ENCODE results near the gene TWIST2.

DNA sequence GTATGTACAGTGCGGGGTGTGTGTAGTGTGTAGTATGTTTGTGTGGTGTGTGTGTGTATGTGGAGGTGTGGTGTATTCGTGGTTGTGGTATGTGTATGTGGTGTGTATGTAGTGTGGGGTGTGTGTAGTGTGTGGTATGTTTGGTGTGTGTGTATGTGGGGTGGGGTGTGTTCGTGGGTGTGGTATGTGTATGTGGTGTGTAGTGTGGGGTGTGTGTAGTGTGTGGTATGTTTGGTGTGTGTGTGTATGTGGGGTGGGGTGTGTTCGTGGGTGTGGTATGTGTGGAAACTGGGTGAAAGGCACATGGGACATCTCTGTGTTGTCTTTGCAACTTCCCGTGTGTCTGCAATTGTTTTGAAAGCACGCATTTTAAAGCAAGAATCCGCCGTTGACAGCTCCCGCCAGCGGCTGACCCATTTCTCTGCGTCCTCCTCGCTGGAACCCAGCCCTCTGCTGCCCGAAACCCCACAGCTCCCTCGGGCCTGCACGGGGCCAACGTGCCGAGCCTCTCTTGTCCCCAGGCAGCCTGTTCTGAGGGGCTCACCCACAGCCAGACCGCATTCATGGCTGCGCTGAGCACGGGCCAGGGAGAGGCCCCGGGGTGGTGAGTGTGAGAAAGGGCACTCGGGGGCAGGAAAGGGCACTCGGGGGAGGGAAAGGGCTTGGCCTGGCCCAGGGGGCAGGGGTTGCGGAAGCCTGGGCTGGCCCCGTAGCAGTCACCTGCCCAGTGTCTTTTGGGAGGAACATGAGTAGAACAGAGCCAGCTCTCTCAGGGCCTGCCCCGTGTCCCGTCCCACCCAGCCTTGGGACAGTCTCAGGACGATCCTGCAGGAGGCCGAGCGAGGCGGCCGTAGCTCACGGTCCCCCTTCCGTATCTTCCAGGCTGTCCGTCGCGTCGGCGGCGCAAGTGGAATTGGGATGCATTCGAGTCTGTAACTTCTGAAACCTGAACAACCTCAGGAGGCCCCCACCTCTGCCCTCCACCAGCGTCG is 61.4 kb downstream of the TWIST2 start:
- no peak for TF ChIP-seq TCF12 (IDR thresholded peaks at IDR 0.05)
- TF ChIP-seq, protein P1, sequence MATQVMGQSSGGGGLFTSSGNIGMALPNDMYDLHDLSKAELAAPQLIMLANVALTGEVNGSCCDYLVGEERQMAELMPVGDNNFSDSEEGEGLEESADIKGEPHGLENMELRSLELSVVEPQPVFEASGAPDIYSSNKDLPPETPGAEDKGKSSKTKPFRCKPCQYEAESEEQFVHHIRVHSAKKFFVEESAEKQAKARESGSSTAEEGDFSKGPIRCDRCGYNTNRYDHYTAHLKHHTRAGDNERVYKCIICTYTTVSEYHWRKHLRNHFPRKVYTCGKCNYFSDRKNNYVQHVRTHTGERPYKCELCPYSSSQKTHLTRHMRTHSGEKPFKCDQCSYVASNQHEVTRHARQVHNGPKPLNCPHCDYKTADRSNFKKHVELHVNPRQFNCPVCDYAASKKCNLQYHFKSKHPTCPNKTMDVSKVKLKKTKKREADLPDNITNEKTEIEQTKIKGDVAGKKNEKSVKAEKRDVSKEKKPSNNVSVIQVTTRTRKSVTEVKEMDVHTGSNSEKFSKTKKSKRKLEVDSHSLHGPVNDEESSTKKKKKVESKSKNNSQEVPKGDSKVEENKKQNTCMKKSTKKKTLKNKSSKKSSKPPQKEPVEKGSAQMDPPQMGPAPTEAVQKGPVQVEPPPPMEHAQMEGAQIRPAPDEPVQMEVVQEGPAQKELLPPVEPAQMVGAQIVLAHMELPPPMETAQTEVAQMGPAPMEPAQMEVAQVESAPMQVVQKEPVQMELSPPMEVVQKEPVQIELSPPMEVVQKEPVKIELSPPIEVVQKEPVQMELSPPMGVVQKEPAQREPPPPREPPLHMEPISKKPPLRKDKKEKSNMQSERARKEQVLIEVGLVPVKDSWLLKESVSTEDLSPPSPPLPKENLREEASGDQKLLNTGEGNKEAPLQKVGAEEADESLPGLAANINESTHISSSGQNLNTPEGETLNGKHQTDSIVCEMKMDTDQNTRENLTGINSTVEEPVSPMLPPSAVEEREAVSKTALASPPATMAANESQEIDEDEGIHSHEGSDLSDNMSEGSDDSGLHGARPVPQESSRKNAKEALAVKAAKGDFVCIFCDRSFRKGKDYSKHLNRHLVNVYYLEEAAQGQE (IDR thresholded peaks at IDR 0.05; ENCODE audit: low read depth, low read length) = no peak
- TF ChIP-seq TAF1 (IDR thresholded peaks at IDR 0.05; ENCODE audit: borderline replicate concordance, low read depth, low read length) = no peak
- TF ChIP-seq, protein P2, sequence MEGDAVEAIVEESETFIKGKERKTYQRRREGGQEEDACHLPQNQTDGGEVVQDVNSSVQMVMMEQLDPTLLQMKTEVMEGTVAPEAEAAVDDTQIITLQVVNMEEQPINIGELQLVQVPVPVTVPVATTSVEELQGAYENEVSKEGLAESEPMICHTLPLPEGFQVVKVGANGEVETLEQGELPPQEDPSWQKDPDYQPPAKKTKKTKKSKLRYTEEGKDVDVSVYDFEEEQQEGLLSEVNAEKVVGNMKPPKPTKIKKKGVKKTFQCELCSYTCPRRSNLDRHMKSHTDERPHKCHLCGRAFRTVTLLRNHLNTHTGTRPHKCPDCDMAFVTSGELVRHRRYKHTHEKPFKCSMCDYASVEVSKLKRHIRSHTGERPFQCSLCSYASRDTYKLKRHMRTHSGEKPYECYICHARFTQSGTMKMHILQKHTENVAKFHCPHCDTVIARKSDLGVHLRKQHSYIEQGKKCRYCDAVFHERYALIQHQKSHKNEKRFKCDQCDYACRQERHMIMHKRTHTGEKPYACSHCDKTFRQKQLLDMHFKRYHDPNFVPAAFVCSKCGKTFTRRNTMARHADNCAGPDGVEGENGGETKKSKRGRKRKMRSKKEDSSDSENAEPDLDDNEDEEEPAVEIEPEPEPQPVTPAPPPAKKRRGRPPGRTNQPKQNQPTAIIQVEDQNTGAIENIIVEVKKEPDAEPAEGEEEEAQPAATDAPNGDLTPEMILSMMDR (IDR thresholded peaks at IDR 0.05) = no peak
- no peak for TF ChIP-seq CHD2 (IDR thresholded peaks at IDR 0.05; ENCODE audit: low read length, partially characterized antibody)
- no peak for TF ChIP-seq SIN3A (IDR thresholded peaks at IDR 0.05; ENCODE audit: borderline replicate concordance, low read depth, low read length)
- TF ChIP-seq RFX5 (IDR thresholded peaks at IDR 0.05; ENCODE audit: low read length) = no peak
- TF ChIP-seq RCOR1 (IDR thresholded peaks at IDR 0.05; ENCODE audit: low read length) = no peak
- TF ChIP-seq EP300 (IDR thresholded peaks at IDR 0.05; ENCODE audit: borderline replicate concordance in 1 of 2, low read depth in 1 of 2, low read length in 1 of 2) = no peak
- TF ChIP-seq, protein P3, sequence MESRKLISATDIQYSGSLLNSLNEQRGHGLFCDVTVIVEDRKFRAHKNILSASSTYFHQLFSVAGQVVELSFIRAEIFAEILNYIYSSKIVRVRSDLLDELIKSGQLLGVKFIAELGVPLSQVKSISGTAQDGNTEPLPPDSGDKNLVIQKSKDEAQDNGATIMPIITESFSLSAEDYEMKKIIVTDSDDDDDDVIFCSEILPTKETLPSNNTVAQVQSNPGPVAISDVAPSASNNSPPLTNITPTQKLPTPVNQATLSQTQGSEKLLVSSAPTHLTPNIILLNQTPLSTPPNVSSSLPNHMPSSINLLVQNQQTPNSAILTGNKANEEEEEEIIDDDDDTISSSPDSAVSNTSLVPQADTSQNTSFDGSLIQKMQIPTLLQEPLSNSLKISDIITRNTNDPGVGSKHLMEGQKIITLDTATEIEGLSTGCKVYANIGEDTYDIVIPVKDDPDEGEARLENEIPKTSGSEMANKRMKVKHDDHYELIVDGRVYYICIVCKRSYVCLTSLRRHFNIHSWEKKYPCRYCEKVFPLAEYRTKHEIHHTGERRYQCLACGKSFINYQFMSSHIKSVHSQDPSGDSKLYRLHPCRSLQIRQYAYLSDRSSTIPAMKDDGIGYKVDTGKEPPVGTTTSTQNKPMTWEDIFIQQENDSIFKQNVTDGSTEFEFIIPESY (IDR thresholded peaks at IDR 0.05; ENCODE audit: borderline replicate concordance, low read depth) = no peak
- no peak for TF ChIP-seq GABPA (IDR thresholded peaks at IDR 0.05; ENCODE audit: low read depth)
